Right cardiac atrium (tissue), 5 donors: ENCODE results near the gene COL19A1. TPM values are rescaled to one million over a fixed set of nuclear protein-coding genes. Genes with fewer than 3 reads are reported as not detected.
A peak's percentile ranks its signal among the peaks of the same experiment; 100 is the strongest.

ENCODE experiments used
- ATAC-seq, 2 donors: fragments of 200-7000 bp; cut with Tn5 transposase; one replicate each; pipeline versions ENCODE4 v1.8.0 to v1.9.1; 2020; ENCODE audit warnings: moderate library complexity in 2 of 2, mild to moderate bottlenecking in 1 of 2
- DNase-seq, 3 donors: peaks; one replicate each; pipeline ENCODE4 v3.0.0-alpha.2; 2020
- H3K27ac ChIP-seq: one replicate; pipeline ENCODE4 v1.5.1; 2013; ENCODE audit warnings: mild to moderate bottlenecking, low read length, control low read depth, moderate library complexity
- H3K27me3 ChIP-seq: one replicate; pipeline ENCODE4 v1.6.1; 2013; ENCODE audit not compliant: control insufficient read depth, insufficient read depth
- H3K4me1 ChIP-seq: one replicate; pipeline ENCODE4 v1.6.1; 2013; ENCODE audit warnings: low read length; ENCODE audit not compliant: control insufficient read depth, insufficient read depth
- H3K4me3 ChIP-seq: one replicate; pipeline ENCODE4 v1.5.1; 2013; ENCODE audit warnings: low read length, control low read depth
- H3K9me3 ChIP-seq: one replicate; pipeline ENCODE4 v1.6.1; 2013; ENCODE audit warnings: low read length; ENCODE audit not compliant: control insufficient read depth
- WGBS: extraction: QIAGEN DNeasy Blood & Tissue Kit; methylation state at CpG from one replicate; pipeline ENCODE4 v1.1.7; 2013; 5-methylcytosine and 5-hydroxymethylcytosine counted together
- intact Hi-C, 4 donors: fragments of 100-400 bp; cut with DNase I; formaldehyde crosslinking; loops; one replicate each; pipeline versions ENCODE4 v1.11.0 to v1.14.0; 2022 to 2023
- polyA plus RNA-seq: library from polyadenylated mRNA; stranded (reverse); fragments of 200-250 nt; gene quantifications from one replicate; pipeline ENCODE4 v1.2.3, GENCODE V29; 2013
- total RNA-seq, 4 donors: library from RNA; stranded (reverse); fragmentation: NEBNext Ultra II Directional; extraction: Animal tissue kit (Norgen Biotek cat#: 25700); gene quantifications; one replicate each; pipeline ENCODE4 v1.2.1, GENCODE V29; 2021
- donor health status: healthy with polysubstance abuse.
- donor health status: DM: no; HTN: yes; CAD: no.
- donor health status: DM: no; HTN: no; CAD: no.
- donor health status: DM: no; HTN: yes; CAD: no; lungs with severe emphysema.
- donor health status: DM: yes; HTN: yes; CAD: no.

The COL19A1 gene
- total and polyA plus RNA-seq, 5 donors, result 1.0 to 6.0 (median 3.6) TPM

DNA sequence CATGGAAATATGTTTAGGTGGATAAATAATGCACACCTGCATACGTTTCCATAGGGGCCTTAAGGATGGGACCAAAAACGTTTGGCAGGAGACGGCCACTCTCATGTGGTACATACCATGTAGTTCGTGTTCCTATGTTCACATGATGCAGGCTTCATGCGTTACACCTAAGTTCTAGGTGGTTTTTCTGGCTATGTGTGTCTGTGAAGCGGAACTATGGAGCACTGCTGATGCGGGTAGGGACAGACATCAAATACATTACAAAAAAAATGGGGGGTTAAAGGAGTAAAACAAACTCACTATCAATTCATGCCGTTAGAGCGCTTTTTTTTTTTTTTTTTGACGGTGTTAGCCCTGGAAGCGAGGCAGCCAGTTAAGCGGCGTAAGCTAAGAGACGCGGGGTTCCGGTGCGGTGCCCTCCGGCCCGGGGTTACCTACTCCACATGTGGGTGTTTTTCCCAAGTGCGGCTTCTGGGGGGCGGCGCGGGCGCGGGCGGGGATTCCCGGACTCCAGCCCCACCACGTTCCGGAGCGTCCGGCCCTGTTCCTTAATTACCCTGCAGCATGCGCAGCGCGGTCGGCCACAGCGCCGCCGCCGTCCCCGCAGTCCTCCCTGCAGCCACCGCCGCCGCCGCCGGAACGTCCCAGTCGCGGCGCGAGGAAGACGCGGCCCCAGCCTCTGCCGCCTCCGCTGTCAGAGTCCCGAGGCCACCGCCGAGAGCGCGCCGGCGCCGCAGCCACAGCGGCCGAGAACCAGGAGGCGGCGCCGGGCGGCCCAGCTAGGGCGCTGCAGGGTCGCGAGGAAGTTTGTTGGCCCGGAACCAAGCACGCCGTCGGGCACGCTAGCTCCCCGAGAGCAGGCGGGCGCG, 648 bp downstream of the COL19A1 start:
- intact Hi-C loops, result no loop called here
- peaks cover 2% of the 10 kb centered on the region for H3K27me3 ChIP-seq
- peak overlapping the region; percentile 83 for H3K27ac ChIP-seq

DNA sequence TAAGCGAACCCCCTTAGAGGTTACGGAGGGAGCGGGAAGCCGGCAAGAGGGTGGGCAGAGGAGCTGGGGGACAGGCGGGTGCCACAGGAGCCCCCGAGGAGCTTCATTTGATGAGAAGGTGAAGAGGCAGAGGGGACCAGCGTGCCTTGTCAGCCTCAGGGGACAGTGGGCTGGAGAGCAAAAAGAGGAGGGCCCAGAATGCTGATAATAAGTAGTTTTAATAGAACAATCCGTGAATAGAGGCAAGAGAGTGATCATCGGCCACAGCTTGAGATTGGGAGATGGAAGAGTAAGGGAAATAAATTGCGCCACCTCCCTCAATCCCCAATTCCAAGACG, 1.3 kb downstream of the COL19A1 start:
- no peak for ATAC-seq
- intact Hi-C loops, result no loop called here
- peaks cover 2% of the 10 kb centered on the region for H3K4me1 ChIP-seq
- H3K27ac ChIP-seq, result peak overlapping the region; percentile 56
- no peak for DNase-seq
- no peaks in the 10 kb centered on the region for H3K9me3 ChIP-seq
- peaks cover 2% of the 10 kb centered on the region for H3K27me3 ChIP-seq
- WGBS, result 9% methylated on average over 11 of the region's 11 CpGs
- H3K4me3 ChIP-seq, result peak overlapping the region; percentile 69

More for the DNA sequence above, 648 bp downstream of the COL19A1 start:
- DNase-seq (peak; percentile 74 to 87 (median 84)), ATAC-seq (peak; percentile 94 to 97)
- WGBS, result under 1% methylated on average over 80 of the region's 80 CpGs
- Histone ChIP-seq H3K9me3 (no peaks in the 10 kb centered on the region), H3K4me1 (peaks cover 2% of the 10 kb centered on the region), H3K4me3 (peak overlapping the region; percentile 69)

DNA sequence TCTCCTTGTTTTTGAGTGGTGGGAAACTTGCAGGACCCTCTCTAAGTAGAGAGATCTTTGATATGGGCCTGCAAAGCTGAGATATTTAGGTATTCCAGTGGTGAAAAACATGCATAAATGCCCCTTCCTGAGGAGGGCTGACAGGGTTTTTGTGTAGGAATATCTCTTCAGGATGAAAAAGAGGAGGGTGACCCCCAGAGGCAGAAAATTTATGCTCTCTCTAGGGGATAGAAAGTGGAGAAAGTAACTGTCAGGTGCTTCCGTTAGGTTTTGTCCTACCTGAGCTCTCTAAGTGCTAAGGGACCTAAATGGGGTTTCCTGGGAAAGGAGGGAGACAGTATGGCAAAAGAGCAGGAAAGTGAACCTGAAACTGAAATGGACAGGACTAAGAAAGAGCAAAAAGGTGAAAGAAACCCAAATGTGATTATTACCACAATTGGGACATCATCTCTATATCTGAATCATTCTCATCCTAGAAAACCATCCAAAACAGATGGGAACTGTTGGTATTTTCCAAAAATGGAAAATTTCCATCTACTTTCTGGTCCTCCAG, 2.0 kb downstream of the COL19A1 start:
- Histone ChIP-seq H3K27ac (no peak overlapping the region), H3K9me3 (no peaks in the 10 kb centered on the region), H3K4me1 (peaks cover 2% of the 10 kb centered on the region), H3K27me3 (peaks cover 2% of the 10 kb centered on the region), H3K4me3 (peak overlapping the region; percentile 69)
- WGBS, result 89% methylated on average over 1 of the region's 1 CpG
- intact Hi-C loops, result no loop called here
- ATAC-seq (no peak), DNase-seq (no peak)

DNA sequence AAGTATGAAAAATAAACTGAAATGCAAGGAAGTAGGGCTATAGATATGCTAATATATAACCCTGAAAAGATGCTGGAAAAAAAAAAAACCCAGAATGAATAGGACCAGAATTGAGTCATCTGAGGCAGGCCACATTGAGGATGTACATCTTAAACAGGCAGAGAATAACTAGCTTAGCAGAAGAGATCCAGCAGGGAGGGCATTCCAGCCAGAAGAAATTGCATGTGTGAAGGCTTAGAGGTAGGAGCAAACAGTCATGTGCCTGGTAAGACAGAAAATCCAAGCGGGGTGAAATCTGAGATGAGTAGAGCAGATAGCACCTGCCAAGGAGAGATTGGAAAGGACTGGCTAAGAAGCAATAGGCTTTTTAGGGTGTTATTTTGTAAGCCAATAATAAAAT, 2.6 kb downstream of the COL19A1 start:
- H3K27me3 ChIP-seq, result no peaks in the 10 kb centered on the region
- H3K4me1 ChIP-seq, result peaks cover 2% of the 10 kb centered on the region
- no peak overlapping the region for H3K27ac ChIP-seq
- DNase-seq, result no peak
- H3K9me3 ChIP-seq, result no peaks in the 10 kb centered on the region
- H3K4me3 ChIP-seq, result no peak overlapping the region
- 84% methylated on average over 1 of the region's 1 CpG for WGBS
- intact Hi-C loops, result no loop called here
- no peak for ATAC-seq

DNA sequence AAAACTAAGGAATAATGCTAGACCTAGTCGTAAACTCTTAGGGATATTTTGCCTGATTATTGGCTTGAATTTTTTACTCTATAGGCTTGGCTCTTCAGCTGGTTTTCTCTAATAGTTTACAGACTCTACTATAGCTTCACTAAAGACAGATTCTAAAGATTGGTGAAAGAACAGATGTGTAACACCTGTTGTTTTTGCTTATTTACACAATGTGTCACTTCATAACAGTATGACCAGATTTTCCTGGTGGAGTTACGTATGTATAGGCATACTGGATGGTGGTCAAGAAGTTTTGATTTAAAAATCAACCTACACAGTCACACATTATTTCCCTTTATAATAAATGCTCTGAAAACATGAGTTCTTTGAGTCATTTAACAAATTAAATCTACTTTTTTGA, 4.8 kb downstream of the COL19A1 start:
- Histone ChIP-seq H3K4me1 (peaks cover 2% of the 10 kb centered on the region), H3K4me3 (no peak overlapping the region), H3K9me3 (no peaks in the 10 kb centered on the region), H3K27ac (no peak overlapping the region), H3K27me3 (no peaks in the 10 kb centered on the region)
- no peak for DNase-seq
- intact Hi-C loops, result no loop called here
- 89% methylated on average over 2 of the region's 2 CpGs for WGBS
- no peak for ATAC-seq

DNA sequence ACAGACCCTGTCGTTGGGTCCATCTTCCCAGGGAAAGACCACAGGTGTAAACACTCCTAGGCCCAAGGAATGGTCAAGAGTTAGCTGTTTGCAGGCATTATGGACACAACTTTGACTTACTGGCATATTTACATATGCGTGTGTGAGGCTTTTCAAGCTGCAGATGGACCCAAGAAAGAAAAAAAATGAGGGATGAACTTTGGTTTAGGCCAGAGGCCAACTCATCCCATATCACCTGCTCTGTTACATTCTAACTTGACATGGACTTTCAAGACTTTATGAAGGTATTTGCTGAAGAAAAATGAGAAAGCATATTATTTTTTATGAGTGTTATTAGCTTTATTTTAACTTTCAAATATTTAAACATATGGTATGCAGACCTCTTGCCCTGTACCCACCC, 6.9 kb downstream of the COL19A1 start:
- DNase-seq (no peak), ATAC-seq (no peak)
- intact Hi-C loops, result no loop called here
- Histone ChIP-seq H3K4me1 (no peaks in the 10 kb centered on the region), H3K9me3 (no peaks in the 10 kb centered on the region), H3K27me3 (no peaks in the 10 kb centered on the region), H3K27ac (no peak overlapping the region), H3K4me3 (no peak overlapping the region)
- 84% methylated on average over 2 of the region's 2 CpGs for WGBS

DNA sequence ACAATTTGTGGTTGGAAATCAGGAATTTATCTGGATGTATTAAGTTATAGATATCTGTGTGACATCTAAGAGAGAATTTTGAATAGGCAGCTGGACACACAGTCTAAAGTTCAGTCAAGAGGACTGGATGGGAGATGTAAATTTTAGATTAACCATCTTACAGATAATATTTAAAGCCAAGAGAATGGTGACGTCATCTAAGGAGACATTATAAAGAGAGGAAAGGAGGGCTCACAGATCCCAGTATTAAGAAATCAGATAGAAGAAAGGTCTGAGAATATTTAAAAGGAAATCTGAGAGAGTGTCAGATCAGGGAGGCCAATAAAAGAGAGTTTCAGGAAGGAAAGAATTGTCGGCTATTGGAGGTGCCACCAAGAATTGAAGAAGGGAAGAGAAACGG, 9.4 kb downstream of the COL19A1 start:
- Histone ChIP-seq H3K4me1 (no peaks in the 10 kb centered on the region), H3K27ac (no peak overlapping the region), H3K27me3 (no peaks in the 10 kb centered on the region), H3K4me3 (no peak overlapping the region), H3K9me3 (no peaks in the 10 kb centered on the region)
- ATAC-seq, result no peak
- WGBS, result 82% methylated on average over 3 of the region's 3 CpGs
- intact Hi-C loops, result no loop called here
- DNase-seq, result no peak

DNA sequence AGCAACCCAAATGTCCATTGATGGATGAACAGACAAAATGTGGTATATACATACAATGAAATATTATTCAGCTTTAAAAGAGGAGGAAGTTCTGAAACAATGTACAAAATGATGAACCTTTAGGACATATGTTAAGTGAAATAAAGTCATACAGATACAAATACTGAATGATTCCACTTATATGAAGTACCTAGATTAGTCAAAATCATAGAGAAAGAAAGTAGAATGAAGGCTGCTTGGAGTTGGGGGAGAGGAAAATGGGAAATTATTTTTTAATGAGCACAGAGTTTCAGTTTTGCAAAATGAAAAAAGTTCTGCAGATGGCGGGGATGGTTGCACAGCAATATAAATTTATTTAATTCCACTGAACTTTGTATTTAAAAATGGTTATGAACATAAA, 12.4 kb downstream of the COL19A1 start:
- intact Hi-C loops, result no loop called here
- no peak for ATAC-seq
- H3K4me3 ChIP-seq, result no peak overlapping the region
- 96% methylated on average over 1 of the region's 1 CpG for WGBS
- no peak overlapping the region for H3K27ac ChIP-seq
- H3K4me1 ChIP-seq, result no peaks in the 10 kb centered on the region
- no peak for DNase-seq
- H3K9me3 ChIP-seq, result no peaks in the 10 kb centered on the region
- no peaks in the 10 kb centered on the region for H3K27me3 ChIP-seq

DNA sequence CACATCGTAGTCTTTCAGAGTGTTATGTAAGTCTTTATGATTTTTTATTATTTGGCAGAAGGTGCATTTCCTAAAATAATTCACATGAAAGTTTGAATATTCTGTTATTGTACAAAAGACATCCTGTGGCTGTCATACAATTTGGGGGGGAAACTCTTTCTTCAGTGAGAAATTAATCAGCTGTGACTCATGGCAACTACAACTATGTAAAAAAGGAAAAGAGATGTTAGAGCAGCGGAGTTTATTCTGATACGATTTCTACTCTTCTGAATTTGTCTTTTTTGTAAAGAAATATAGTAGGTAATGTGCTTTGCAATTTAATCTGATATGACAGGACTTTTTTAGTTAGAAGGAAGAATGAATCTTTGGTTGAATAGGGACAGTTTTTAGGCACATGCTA, 14.2 kb downstream of the COL19A1 start:
- ATAC-seq (no peak), DNase-seq (no peak)
- WGBS, result 74% methylated on average over 3 of the region's 3 CpGs
- H3K27me3 ChIP-seq, result no peaks in the 10 kb centered on the region
- no peak overlapping the region for H3K27ac ChIP-seq
- intact Hi-C loops, result no loop called here
- no peaks in the 10 kb centered on the region for H3K4me1 ChIP-seq
- H3K4me3 ChIP-seq, result no peak overlapping the region
- H3K9me3 ChIP-seq, result no peaks in the 10 kb centered on the region

DNA sequence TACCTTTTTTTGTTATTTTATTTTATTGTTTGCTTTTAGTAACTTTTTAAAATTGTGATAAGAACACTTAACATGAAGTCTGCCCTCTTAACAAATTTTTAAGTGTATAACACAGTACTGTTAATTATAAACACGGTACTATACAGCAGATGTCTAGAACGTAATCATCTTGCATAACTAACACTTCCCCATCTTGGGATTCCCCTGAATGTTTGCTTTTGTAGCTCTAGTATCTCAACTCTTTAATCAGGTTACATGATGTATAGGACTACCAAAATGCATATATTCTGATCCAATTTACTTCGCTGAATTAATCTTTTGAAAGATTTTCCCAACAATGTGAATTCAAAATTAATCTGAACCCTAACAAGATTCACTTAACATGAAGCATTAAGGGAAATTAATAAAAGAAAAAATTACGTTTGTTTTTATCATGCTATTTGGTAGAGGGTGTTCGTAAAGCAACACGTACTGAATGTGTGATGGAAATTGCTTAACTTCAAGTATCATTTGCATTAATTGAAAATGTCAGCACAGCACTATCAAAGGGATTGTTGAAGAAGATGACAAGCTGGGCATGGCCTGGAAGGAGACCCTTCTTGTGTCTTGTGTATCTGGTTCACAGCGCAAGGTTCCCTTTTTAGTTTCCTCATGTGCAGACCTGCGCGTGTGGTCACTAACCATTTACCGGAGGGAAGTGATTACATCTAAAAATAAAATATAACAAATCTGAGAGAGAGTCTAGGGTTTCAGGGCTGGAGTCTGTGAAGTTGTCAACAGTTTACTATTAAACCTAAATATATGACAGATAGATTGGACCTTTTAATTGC, 15.2 kb downstream of the COL19A1 start:
- intact Hi-C loops, result no loop called here
- Histone ChIP-seq H3K4me3 (no peak overlapping the region), H3K4me1 (no peaks in the 10 kb centered on the region), H3K9me3 (no peaks in the 10 kb centered on the region), H3K27me3 (no peaks in the 10 kb centered on the region), H3K27ac (no peak overlapping the region)
- 71% methylated on average over 10 of the region's 10 CpGs for WGBS
- DNase-seq (no peak), ATAC-seq (no peak)

DNA sequence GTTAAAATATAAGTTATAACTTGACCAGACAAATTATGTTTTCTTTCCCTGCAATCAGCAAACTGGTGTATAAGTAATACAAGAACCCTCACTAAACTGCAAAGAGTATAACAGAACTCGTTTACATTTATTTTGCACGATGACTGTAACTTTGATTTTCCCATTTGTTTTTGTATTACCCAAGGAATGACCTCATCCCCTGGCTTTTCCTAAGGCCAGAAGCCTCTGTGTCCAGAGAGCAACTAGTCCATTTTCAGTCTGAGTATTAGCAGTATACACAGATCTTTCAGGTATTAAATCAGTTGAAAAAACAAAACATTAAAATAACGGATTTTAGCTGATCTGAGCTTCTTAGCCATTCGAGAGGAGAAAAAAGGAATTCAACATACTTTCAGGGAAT, 17.2 kb downstream of the COL19A1 start:
- Histone ChIP-seq H3K4me1 (no peaks in the 10 kb centered on the region), H3K9me3 (no peaks in the 10 kb centered on the region), H3K27ac (no peak overlapping the region), H3K27me3 (no peaks in the 10 kb centered on the region), H3K4me3 (no peak overlapping the region)
- ATAC-seq, result no peak
- WGBS, result 72% methylated on average over 4 of the region's 4 CpGs
- intact Hi-C loops, result no loop called here
- no peak for DNase-seq
